ENCODE results near the gene ACAD10.
"Not testable (repeated sequence)": the region's sequence is repeated elsewhere in the genome, so short reads cannot be mapped to it uniquely, and the experiment has no call there.

Gene ACAD10

GRCh38 chr12:111664961-111665865 lies 20.6 kb upstream of the ACAD10 start:
- no peak overlapping the region for H3K4me3 ChIP-seq (ENCODE audit: control insufficient read depth, low read depth, low read length)
- no peak for TF ChIP-seq CTCF (IDR thresholded peaks at IDR 0.05; ENCODE audit: control insufficient read depth, insufficient read depth, low read depth, low read length, missing control alignments)
- DNase-seq (ENCODE audit: low read depth) = no peak

GRCh38 chr12:111672822-111673381 lies 13.0 kb upstream of the ACAD10 start:
- DNase-seq (ENCODE audit: low read depth) = no peak
- no peak overlapping the region for H3K4me3 ChIP-seq (ENCODE audit: control insufficient read depth, low read depth, low read length)
- TF ChIP-seq CTCF (IDR thresholded peaks at IDR 0.05; ENCODE audit: control insufficient read depth, insufficient read depth, low read depth, low read length, missing control alignments) = no peak

GRCh38 chr12:111673503-111673902 lies 12.3 kb upstream of the ACAD10 start:
- TF ChIP-seq CTCF (IDR thresholded peaks at IDR 0.05; ENCODE audit: control insufficient read depth, insufficient read depth, low read depth, low read length, missing control alignments) = peak; percentile 59
- DNase-seq (ENCODE audit: low read depth) = no peak
- no peak overlapping the region for H3K4me3 ChIP-seq (ENCODE audit: control insufficient read depth, low read depth, low read length)

- TF ChIP-seq CTCF (IDR thresholded peaks at IDR 0.05; ENCODE audit: control insufficient read depth, insufficient read depth, low read depth, low read length, missing control alignments) = no peak
- H3K4me3 ChIP-seq (ENCODE audit: control insufficient read depth, low read depth, low read length) = no peak overlapping the region
- no peak for DNase-seq (ENCODE audit: low read depth)
These were observed 8.7 kb upstream of the ACAD10 start for GRCh38 chr12:111677186-111677585.

GRCh38 chr12:111684485-111685198 lies 1.2 kb upstream of the ACAD10 start:
- H3K4me3 ChIP-seq (ENCODE audit: control insufficient read depth, low read depth, low read length) = peak overlapping the region; percentile 98
- DNase-seq (ENCODE audit: low read depth) = not testable (repeated sequence)

GRCh38 chr12:111685322-111685810 lies 487 bp upstream of the ACAD10 start:
- no peak for DNase-seq (ENCODE audit: low read depth)
- TF ChIP-seq CTCF (IDR thresholded peaks at IDR 0.05; ENCODE audit: control insufficient read depth, insufficient read depth, low read depth, low read length, missing control alignments) = no peak
- H3K4me3 ChIP-seq (ENCODE audit: control insufficient read depth, low read depth, low read length) = peak overlapping the region; percentile 98

Data from AG09309 (cell line).